OCI-M1 (cell line): ENCODE results near the gene TTC7B.

Experiments used
- DNase-seq: peaks from one replicate; lab custom pipeline; 2025; lab: John Stamatoyannopoulos, UW

TTC7B gene

GRCh38 chr14:90616313-90616712 is 199.9 kb downstream of the TTC7B start:
- no peak for DNase-seq

- no peak for DNase-seq
These were observed 200.6 kb downstream of the TTC7B start for GRCh38 chr14:90615517-90616060.

DNA sequence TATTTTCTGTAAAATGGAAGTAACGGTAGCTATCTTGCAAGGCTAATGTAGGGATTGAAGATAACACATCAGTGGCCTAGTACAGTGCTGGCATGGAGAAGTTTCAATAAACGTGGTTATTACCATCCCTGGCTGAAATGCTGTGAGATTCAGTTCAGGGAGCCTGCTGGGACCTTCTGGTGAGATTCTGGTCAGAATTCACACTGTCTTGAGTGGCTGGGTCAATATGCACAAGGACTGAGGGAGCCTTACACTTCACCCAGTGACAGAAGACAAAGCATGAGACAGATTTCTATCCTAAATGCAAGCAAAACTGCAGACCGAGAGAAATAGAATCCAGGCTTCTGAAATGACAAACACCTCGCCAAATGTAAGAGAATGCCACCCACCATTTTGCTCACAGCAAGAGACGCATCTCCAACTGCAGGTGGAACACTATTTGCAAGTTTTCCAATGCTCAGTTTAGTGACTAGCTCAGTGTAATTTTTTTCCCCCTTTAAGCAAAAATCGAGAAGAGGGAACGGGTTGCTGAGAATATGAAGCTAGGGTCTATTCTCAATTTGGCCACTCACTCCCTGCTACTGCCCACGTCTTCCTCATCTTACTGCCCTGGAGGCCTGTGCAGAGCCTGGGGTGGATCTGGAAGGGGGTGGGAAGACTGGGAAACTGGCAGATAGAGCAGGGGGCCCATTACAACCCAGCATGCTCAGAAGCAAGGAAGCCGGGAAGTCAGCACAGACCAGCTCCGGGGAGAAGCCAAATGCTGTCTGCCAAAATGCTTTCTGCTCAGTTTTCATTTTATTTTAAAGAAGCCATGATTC is 201.3 kb downstream of the TTC7B start:
- no peak for DNase-seq

GRCh38 chr14:90613997-90614396 is 202.2 kb downstream of the TTC7B start:
- no peak for DNase-seq

GRCh38 chr14:90613453-90613852 is 202.8 kb downstream of the TTC7B start:
- no peak for DNase-seq

- no peak for DNase-seq
These were observed 203.4 kb downstream of the TTC7B start for GRCh38 chr14:90612801-90613200.

DNA sequence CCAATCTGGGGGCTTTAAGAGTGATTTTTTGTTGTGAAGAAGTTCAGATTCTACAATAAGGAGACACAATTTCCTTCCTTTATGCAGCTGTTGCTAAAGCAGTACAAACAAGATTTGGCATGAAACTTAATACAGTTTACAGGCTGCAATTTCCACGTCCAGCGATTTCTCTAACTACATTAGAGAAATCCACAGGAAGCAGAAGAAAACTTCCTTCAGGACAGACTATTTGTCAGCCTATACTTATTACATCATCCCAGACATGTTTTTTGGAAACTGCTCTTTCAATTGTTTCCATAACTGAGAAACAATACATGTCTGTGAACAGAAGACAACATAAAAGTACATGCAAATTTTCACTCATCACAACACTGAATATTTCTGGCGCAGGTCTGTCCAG is 204.3 kb downstream of the TTC7B start:
- no peak for DNase-seq

- no peak for DNase-seq
These were observed 204.7 kb downstream of the TTC7B start for GRCh38 chr14:90611501-90611900.

GRCh38 chr14:90610346-90611040 is 205.7 kb downstream of the TTC7B start:
- no peak for DNase-seq

DNA sequence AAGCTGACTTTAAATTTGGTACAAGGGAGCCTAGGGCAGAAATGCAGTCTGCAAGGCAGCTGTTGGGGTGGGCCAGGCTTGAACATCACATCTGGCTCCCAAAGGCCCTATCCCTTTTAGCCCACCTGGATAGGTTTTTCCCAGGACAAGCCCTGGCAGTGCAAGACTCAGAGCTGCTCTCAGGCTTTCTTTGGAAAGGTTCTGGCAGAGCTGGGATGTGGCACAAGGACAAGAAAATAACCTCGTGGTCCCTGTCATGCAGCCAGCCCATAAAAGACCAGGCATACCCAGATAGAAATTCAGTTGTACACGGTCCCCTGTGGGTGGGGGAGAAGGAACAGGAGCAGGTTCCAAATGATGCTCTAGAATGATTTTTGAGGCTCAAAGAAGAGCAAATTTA is 206.9 kb downstream of the TTC7B start:
- DNase-seq = no peak

GRCh38 chr14:90608929-90609341 is 207.3 kb downstream of the TTC7B start:
- DNase-seq = no peak

DNA sequence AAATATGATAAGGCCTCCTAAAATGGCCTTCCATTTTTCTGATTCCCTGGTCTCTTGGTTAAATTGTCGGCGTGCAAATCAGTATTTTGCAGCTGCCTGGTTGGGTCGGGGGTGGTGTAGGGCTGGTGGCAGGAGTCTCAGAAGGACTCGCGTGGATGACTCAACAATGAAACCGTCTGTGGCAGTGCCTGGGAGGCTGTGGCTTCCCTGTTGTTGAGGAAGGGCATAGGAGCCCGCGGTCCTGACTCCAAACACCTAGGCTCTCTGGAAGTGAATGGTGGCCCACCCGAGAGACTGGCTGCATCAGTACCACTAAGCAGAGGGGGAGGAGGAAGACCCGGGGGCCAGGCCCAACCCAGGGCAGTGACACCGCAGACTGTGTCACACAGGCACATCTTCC is 207.9 kb downstream of the TTC7B start:
- DNase-seq = no peak

DNA sequence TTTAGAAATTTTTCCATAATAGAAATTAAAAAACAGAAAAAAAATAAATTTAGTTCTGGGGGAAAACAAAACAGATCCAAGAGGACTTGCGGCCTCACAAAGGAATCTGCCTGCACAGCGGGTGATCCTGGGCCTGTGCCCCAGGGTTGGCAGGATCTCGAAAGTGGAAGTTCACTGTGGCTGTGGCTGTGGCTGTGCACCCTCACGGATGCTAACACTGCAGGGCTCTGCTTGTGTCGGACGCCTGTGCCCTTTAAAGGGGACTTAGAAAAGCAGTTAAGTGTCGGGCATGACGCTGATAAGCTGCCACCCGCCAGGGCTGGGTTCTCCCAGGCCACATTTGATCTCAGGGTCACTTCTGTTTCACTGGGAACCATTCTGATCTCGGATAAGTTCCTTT is 209.1 kb downstream of the TTC7B start:
- no peak for DNase-seq

- DNase-seq = no peak
These were observed 209.8 kb downstream of the TTC7B start for GRCh38 chr14:90606434-90606833.

DNA sequence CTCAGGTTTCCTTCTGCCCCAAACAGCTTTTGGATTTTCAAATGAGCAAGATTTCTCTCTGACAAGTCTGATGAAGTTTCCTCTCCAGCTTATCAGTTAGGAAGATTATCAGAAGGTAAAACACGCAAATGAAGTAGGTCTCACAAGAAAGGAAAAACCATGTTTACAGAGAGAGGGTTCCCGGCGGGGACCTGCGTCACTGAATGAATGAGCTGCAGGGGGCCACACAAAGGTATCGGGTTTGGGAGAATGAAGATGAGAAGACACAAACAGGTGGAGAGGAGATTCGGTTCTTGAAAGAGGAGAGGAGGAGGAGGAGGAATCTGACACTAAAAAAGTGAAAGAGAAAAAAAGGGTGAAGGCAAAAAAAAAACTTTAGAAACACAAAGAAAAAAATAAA is 210.8 kb downstream of the TTC7B start:
- no peak for DNase-seq

DNA sequence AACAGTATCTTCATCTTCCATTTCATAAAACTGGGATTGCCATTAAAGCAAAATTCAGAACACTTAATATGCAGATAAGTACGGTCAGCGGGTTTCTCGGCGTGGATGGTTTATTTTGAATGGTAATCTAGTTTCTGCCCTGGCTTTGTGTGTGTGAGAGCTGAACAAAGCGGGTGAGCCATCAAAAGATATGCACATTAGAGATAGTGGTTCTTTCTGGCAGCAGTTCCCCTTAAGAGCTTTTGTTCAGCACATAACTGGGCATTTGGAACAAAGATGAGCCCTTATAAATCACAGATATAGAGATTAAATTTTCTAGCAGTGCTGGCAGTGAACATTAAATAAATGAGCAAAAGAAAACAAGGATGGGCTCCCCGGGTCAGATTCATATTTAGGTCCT is 211.9 kb downstream of the TTC7B start:
- DNase-seq = peak; percentile 41

GRCh38 chr14:90603841-90604240 is 212.4 kb downstream of the TTC7B start:
- no peak for DNase-seq

DNA sequence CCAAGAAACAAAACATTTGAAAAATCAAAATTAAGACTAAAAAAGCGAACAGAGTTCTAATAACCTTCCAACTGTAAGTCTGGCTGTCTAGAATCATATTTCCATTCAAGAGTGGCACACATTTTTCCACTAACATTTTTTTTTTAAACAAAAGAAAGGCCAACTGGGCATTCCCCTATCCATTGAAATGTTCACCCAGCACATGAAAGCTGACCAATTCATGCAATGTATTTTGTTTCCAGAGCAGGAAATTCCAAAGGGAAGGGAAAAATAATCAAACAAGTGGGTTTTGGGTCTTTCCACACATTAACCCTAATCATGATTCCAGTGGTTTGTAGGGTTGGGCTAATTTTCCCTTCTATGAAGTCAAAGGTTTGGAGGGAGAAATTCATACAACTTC is 212.9 kb downstream of the TTC7B start:
- DNase-seq = no peak

GRCh38 chr14:90602088-90602687 is 214.0 kb downstream of the TTC7B start:
- no peak for DNase-seq

DNA sequence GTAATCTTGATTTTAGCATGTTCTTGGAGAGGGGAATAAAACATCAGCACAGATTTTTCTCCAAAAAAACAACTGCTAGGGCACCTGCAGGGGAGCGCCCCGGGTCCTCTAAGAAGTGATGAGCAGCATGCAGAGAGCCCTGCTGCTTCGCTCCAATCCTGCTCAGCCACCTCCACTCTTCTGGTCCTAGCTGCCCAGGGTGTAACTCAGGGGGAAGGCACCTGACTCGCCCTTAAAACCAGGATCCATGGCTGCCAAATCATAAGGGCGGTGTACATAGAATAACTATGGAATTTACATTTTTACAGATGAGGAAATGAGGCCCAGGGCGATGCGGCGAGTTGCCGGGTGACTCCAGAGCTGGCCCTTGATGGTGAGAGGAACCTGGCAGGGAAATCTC is 214.7 kb downstream of the TTC7B start:
- no peak for DNase-seq

DNA sequence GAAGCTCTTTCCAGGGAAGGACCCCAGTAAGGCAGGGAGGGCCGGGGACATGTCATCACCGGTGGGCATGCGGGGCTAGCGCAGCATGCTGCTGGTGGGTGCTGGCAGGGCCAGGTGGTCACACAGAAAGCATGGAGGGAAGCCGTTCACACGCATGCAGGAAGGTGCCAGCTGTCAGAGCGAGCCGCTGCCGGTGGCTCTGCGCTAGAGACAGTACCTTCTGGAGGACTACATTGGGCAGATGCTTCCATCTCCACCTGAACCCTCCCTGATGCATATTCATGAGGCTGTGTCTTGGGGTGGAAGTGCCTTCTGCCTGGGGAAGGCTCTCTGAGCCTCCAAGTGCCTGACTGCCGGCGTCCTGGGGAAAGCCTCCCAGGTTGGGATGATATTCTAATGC is 215.6 kb downstream of the TTC7B start:
- no peak for DNase-seq

- DNase-seq = peak; percentile 19
These were observed 216.3 kb downstream of the TTC7B start for GRCh38 chr14:90599748-90600507.
